Gastroesophageal sphincter (tissue), 3 donors: ENCODE results near the gene DYNC1I2.

Experiments
- CTCF ChIP-seq, 4 experiments: fragments of 200-600 bp in 2 of 4; fragments of 450-650 bp in 2 of 4; sonication (generic) in 1 of 4; IDR thresholded peaks; one replicate each; pipeline ENCODE4 v1.5.1; 2017 to 2019; ENCODE audit warnings: antibody characterized with exemption in 4 of 4, mild to moderate bottlenecking in 2 of 4, moderate library complexity in 2 of 4
- EP300 ChIP-seq: sonication (generic); formaldehyde crosslinking; IDR thresholded peaks from one replicate; pipeline ENCODE4 v1.6.1; 2017; ENCODE audit warnings: antibody characterized with exemption, mild to moderate bottlenecking
- POLR2A ChIP-seq, 2 donors: fragments of 450-650 bp; IDR thresholded peaks; one replicate each; pipeline ENCODE4 v1.6.1; 2017; ENCODE audit warnings: antibody characterized with exemption in 2 of 2, mild to moderate bottlenecking in 2 of 2, moderate library complexity in 1 of 2
- POLR2AphosphoS5 ChIP-seq: sonication (generic); formaldehyde crosslinking; IDR thresholded peaks from one replicate; pipeline ENCODE4 v1.6.1; 2017; ENCODE audit warnings: antibody characterized with exemption

GRCh38 chr2:171788316-171788993 lies 101.2 kb downstream of the DYNC1I2 start:
- TF ChIP-seq CTCF (IDR thresholded peaks at IDR 0.05) (no peak), POLR2AphosphoS5 (no peak), POLR2A (IDR thresholded peaks at IDR 0.05) (no peak), EP300 (no peak)
